KBM-7 (cell line): ENCODE measurements around the gene SAMD5.

Source experiments
- DNase-seq: peaks from one replicate; pipeline ENCODE4 v3.0.0-alpha.2; 2015
- in situ Hi-C: fragments of 300-500 bp; cut with MboI; formaldehyde crosslinking; loops from 2 replicates; pipeline ENCODE4 v1.14.3; 2020; ENCODE audit warnings: low sequenced_read_pairs, low pct_unique_long_range_greater_than_20kb, mixed read lengths

The SAMD5 gene

DNA sequence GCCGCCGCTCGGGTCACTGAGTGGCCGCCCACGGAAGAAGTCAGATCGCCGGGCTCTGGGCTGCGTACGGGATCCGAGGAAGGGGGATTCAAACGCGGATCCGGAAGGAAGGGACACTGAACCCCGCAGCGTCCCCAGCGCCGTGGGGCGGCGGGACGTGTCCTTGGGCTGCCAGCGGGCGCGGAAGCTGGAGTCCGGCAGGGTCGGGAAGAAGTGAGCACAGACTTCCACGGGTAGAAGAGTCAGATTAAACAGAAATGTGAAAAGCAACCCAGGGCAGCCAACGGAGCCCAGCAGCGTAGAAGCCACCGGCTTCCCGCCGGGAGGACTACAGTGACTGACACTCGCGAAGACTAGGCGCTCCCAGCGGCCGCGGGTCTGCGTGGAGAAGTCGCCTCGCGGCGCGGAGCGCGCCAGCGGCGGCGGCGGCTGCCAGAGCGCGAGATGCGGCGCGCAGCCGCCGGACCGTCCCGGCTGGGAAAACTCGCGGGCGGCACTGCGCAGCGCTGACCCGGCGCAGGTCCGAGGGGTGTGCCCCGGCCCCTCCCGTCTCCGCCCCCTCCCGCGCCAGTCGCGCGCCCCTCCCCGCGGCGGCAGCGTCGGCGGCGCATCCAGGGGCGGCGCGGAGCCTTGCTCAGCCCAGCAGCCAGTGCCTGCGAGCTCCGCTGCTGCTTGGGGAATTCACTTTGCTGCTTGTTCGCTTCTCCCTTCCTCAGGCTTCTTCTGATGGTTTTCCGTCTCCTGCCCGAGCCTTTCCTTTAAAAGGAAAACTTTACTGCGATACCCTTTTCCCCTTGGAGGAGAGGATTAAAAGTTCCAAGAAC lies at the start of gene SAMD5:
TSS of gene SAMD5 (plus strand) at position 649 of the 824 bp plus-strand sequence. CDS start 239 bp downstream, outside the sequence.
- in situ Hi-C loops = no loop called here
- peak; percentile 24 for DNase-seq

GRCh38 chr6:147459780-147460179 lies 48.7 kb upstream of the SAMD5 start:
- no peak for DNase-seq
- in situ Hi-C loops = no loop called here

DNA sequence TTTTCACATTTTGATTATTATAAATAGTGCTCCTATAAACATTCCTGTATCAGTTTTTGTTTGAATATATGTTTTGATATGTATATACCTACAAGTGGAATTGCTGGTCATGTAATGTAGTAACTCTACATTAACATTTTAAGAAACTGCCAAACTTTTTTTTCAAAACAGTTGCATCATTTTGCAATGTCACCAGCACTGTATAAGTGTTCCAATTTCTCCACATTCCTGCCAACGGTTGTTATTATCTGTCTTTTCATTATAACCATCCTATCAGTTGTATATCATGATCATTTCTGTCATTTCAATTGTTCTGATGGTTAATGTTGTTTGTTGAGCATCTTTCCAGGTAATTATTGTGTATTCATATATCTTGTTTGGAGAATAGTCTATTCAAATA lies 44.8 kb upstream of the SAMD5 start:
- DNase-seq = no peak
- in situ Hi-C loops = no loop called here

- no peak for DNase-seq
- in situ Hi-C loops = no loop called here
Measured at GRCh38 chr6:147467428-147467827, 41.1 kb upstream of the SAMD5 start.

GRCh38 chr6:147467886-147468285 lies 40.6 kb upstream of the SAMD5 start:
- no peak for DNase-seq
- in situ Hi-C loops = no loop called here

- in situ Hi-C loops = no loop called here
- DNase-seq = no peak
Measured at GRCh38 chr6:147468634-147469033, 39.9 kb upstream of the SAMD5 start.

DNA sequence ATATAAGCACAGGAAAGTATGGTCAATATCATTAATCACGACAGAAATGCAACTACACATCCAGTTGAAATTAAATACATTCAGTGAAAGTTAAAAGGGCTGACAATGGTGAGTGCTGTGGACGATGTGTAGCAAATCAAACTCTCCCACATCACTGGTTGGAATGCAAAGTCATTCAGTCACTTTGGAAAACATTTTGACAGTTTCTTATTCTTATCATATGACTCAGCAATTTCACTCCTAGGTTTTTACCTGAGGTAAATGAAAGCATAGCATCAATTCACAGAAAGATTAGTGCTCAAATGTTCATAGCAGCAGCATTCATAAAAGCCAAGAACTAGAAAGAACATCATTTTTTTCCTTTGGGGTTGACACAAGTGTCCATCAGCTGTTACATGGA lies 28.6 kb upstream of the SAMD5 start:
- no peak for DNase-seq
- in situ Hi-C loops = no loop called here

GRCh38 chr6:147486683-147487082 lies 21.8 kb upstream of the SAMD5 start:
- in situ Hi-C loops = no loop called here

GRCh38 chr6:147497472-147497871 lies 11.0 kb upstream of the SAMD5 start:
- no peak for DNase-seq
- in situ Hi-C loops = no loop called here

More at GRCh38 chr6:147486683-147487082, 21.8 kb upstream of the SAMD5 start:
- no peak for DNase-seq

DNA sequence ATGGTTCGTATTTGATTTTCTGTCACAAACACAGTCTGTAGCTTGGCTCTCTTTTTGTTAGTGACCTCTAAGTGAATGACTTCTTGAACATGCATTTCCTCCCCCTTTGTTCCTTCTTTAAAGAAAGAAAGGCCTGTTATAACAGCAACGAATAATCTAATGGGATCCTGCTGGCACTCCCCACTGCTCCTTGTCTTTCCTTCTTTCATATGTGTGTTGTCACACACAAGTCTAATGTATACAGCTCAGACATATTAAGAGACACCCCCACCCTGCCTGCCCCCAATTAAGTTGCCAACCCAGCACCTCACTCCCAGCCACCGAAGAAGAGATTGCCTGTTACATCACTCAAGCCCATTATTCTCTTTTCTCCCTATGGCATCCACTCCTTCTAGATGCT lies 4.9 kb upstream of the SAMD5 start:
- in situ Hi-C loops = no loop called here
- no peak for DNase-seq

GRCh38 chr6:147504848-147505247 lies 3.6 kb upstream of the SAMD5 start:
- DNase-seq = no peak
- in situ Hi-C loops = no loop called here

GRCh38 chr6:147506704-147507114 lies 1.8 kb upstream of the SAMD5 start:
- peak; percentile 69 for DNase-seq
- in situ Hi-C loops = no loop called here

DNA sequence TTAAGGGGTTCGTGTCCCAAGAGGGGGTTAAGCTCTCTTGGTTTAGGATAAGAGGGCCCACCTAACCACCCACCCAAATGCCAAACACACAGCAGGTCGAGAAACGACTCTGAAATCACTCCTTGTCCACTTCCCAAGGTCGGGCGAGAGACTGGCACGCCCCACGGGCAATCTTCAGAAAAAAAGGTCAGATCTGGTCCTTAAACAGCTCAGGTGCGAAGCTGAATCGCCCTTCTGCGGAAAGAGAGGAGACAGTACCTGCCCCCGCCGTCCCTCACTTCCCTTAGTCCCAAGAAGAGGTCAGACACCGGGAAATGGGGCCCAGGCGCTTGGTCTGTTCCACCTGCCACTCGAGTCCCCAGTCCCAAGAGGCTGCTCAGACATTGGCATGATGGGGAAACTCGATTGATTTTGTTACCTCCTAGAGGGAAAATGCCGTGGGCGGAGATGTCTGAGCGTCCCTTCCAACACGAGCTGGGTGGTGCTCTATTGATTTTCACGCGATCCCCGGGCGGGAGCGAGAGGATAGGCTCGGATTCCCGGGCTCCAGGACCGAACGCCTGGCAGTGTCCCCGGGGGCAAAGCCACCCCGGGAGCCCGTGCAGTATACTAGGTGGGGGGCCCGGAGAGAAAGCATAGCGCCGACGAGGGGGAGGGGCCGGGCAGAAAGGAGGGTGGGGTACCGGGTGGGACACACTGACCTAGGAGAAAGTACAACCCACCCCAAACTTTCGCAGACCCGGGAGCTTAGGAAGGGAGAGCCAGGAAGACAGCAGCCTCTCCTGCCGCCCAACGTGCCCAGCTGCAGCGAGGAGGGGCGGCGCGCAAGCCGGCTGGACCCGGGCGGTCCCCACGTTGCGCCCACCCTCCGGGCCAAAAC lies 1.1 kb upstream of the SAMD5 start:
- in situ Hi-C loops = no loop called here
- no peak for DNase-seq

GRCh38 chr6:147508866-147509608 lies 547 bp downstream of the SAMD5 start:
- DNase-seq = peak; percentile 20
- in situ Hi-C loops = no loop called here

- in situ Hi-C loops = no loop called here
- no peak for DNase-seq
Measured at GRCh38 chr6:147509891-147510290, 1.4 kb downstream of the SAMD5 start.

DNA sequence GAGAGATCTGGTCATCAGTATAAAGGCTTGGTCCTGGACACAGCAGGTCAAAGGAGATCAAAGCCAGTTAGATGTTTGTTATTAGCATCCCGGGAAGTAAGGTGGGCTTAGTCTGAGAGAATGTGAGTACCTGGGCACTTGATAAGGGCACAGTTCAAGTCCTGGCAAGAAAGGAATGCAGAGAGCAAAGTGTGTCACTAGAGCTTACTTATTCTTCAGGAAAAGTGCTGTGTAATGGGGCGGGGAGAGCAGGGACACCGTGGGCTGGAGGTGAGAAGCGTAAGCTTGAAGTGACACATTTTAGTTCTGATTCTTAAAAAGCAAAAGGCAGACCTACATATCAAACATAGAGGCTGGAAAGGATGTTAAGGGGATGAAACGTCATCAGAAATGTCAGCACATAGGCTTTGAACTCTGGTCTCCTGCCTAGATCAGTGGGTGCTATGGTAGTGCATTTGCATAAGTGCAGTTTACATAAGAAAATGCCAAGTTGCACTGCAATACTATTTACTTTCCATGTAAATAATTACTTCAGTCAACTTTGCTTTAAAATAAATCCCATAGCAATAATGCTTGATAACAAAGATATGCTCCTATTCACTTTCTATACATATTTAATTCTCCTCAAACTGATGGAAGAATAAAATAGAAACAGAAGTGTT lies 2.6 kb downstream of the SAMD5 start:
- DNase-seq = no peak
- in situ Hi-C loops = no loop called here

DNA sequence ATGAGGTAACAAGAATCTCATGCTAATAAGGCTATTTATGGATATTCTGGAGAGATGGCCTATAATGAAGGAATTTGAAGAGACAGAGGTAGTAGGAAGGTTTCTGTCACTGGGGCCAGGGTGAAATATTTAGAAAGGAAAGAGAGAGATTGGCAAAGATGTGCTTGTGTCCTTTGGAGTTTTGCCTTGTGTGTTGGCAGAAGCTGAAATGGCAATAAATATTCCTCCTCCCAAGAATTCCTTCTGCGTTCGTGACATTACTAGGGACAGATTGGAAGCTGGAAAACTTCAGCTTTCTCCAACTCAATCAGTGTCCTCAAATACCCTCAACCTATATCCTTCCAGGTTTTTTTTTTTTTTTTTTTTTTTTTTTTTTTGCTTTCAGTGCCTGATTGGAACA lies 6.3 kb downstream of the SAMD5 start:
- no peak for DNase-seq
- in situ Hi-C loops = no loop called here

GRCh38 chr6:147515327-147515726 lies 6.8 kb downstream of the SAMD5 start:
- in situ Hi-C loops = no loop called here
- no peak for DNase-seq

- in situ Hi-C loops = no loop called here
- DNase-seq = no peak
Measured at GRCh38 chr6:147522597-147522996, 14.1 kb downstream of the SAMD5 start.
